Neural progenitor cell (in vitro differentiated cells): ENCODE measurements around the gene REXO5.

ENCODE experiments used
- EZH2 ChIP-seq: fragments of 200-600 bp; sonication (generic); IDR thresholded peaks from 2 replicates; pipeline ENCODE4 v1.6.1; 2017; ENCODE audit warnings: antibody characterized with exemption, mild to moderate bottlenecking, moderate library complexity
- TF ChIP-seq, protein P1 (sequence below): fragments of 200-600 bp; sonication (generic); IDR thresholded peaks from 2 replicates; pipeline ENCODE4 v1.5.1; 2017; ENCODE audit warnings: antibody characterized with exemption, mild to moderate bottlenecking

DNA sequence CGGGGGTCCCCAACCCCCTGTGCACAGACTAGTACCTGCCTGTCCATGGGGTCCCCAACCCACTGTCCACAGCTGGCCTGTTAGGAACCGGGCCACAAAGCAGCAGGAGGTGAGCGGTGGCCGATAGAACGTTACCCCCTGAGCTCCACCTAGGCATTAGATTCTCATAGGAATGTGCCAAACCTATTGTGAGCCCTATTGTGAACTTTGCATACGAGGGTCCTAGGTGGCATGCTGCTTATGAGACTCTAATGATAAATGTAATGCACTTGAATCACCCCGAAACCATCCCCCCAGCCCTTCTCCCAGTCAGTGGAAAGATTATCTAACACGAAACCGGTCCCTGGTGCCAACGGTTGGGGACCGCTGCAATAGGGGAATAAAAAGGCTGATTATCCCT lies 1.5 kb downstream of the REXO5 start:
- TF ChIP-seq, protein P1, sequence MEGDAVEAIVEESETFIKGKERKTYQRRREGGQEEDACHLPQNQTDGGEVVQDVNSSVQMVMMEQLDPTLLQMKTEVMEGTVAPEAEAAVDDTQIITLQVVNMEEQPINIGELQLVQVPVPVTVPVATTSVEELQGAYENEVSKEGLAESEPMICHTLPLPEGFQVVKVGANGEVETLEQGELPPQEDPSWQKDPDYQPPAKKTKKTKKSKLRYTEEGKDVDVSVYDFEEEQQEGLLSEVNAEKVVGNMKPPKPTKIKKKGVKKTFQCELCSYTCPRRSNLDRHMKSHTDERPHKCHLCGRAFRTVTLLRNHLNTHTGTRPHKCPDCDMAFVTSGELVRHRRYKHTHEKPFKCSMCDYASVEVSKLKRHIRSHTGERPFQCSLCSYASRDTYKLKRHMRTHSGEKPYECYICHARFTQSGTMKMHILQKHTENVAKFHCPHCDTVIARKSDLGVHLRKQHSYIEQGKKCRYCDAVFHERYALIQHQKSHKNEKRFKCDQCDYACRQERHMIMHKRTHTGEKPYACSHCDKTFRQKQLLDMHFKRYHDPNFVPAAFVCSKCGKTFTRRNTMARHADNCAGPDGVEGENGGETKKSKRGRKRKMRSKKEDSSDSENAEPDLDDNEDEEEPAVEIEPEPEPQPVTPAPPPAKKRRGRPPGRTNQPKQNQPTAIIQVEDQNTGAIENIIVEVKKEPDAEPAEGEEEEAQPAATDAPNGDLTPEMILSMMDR = no peak
- no peak for TF ChIP-seq EZH2
